COLO668 (cell line): ENCODE measurements around the gene DERA.
"Not testable (repeated sequence)": the region's sequence is repeated elsewhere in the genome, so short reads cannot be mapped to it uniquely, and the experiment has no call there.

Experiments used
- DNase-seq: peaks from one replicate; lab custom pipeline; 2025; ENCODE audit not compliant: unreplicated experiment; lab: John Stamatoyannopoulos, UW

DERA gene

DNA sequence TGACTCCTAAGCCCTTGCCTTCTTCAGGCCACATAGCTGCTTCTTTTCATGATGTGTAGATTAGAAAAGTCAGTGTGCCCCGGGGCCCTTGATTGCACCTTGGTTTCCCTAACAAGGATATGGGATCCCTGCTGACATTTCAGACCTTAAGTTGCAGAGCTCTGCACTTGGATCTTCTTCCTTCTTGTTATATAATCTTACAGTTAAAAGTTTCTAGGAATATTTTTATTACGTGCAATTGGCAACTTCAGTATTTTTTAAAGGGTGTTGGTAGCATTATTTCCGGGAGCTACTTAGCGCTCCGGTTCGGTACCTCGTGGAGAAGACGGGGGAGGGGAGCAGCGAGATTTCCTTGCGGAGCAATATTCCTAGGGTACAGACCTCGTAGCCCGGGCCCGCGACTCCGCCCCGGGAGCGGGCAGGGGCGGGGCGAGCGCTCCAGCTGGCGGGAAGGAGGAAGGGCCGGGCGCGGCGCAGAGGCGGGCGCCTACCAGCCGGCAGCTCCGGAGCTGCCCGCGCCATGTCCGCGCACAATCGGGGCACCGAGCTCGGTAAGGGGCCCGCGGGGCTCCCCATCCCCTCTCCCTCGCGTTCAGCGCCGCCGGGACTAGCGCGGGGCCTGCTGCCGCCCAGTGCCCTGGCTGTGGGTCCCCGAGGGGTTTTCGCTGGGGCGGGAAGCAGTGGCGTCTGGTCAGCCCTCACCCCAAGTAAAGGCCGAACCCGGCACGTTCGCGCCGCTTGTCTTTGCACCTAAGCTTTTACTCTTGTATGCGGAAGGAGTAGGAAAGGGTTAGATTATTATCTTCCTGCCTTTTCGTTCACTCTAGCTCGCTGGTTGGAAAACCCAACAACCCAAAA, at the start of gene DERA:
DERA (plus strand) TSS at position 469 of the 858 bp plus-strand sequence; CDS start at position 521, 52 bp downstream.
- DNase-seq: peak; percentile 85

DNA sequence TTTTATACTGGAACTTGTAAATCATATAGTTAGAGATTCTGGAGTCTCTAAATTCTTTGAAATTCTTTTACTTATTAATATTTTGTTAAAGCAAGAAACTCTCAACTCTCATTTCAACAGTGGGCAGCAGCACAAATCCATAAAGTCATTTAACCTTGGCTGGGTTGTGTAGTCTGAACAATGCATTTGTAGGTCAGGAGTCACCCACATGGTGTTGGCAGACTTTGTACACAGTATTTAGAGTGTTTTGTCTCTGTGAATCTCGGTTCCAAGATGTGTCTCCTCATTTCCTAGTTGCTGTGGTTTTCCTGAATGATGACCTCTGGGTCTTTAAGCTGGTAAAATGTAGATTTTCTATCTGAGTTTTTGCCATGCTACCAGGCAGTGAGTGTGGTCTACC, 49.7 kb upstream of the DERA start:
- no peak for DNase-seq

DNA sequence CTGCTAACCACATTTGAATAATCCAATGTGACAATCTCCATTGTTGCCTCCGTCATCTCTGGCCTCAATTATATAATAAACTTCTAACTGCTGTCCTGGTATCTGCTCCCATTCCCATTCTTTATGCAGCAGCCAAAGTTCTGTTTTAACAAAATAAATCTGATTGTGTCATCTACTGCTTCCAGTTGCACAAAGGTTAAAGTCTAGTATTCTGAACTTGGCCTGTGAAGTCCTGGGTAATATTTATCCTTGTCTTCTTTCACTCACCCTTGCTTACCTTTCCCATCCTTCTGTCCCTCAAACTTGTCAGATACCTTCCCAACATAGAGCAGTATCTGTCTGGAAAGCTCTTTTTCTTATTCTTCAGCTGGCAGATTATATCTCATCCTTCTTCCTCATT, 48.3 kb upstream of the DERA start:
- DNase-seq: no peak

DNA sequence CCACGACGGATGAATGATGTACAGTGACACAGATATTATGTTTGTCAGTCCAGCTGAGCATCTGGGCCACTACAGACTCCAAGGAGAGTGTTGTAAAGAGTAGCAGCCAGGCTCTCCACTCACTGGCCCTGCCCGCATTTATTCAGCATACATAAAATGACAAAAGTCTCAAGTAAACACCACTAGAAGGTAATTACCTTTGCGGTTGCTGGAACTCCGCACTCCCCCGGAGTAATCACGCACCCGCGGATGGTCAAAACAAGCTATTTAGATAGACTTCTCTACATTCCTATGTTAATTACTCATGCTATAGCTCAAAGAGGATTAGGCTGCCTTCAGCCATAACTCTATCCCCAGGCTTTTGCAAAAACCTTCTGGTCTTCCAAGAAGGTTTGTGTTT, 47.8 kb upstream of the DERA start:
- DNase-seq: no peak

DNA sequence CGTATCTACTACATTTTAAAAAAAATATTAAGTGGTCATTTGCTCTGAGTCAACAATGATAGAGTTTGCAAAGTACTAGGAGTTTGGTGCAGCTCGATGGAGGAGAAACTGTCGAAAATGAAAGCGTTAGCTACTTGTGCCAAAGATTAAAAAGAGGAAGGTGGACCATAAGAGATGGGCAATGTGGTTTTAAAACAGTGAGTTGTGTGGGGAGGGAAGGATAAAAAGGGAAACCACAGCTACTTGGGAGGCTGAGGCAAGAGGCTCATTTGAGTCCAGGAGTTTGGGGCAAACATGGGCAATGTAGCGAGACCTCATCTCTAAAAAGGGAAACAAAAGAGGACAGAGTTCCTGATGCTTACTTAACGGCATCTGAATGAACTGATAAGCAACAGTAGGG, 47.1 kb upstream of the DERA start:
- no peak for DNase-seq

DNA sequence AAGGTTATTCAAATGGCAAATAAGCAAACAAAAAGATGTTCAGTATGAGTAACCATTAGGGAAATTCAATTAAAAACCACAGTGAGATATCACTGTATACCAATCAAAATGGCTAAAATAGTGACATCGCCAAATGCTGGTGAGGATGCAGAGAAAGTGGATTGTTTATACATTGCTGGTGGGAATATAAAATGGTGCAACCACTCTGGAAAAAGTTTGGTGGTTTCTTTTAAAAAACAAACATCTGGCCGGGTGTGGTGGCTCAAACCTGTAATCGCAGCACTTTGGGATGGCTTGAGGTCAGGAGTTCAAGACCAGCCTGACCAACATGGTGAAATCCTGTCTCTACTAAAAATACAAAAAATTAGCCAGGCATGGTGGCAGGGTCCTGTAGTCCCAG, 42.9 kb upstream of the DERA start:
- DNase-seq: no peak

DNA sequence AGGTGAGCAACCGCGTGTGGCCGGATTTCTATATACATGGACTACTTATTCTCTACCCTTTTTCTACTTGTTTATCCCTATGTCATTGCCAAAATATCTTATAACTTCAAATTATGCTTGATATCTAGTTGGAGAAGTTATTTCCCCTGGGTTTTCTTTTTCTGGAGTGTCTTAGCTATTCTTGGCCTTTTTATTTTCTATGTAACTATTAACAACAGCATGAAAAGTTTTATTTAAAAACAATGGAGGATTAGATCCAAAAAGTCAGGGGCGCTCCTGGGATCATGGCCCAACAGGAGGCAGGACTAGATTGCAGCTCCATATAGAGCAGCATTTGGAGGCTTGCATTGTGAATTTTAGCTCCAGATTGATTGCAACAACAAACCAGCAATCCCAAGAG, 37.6 kb upstream of the DERA start:
- DNase-seq: no peak

DNA sequence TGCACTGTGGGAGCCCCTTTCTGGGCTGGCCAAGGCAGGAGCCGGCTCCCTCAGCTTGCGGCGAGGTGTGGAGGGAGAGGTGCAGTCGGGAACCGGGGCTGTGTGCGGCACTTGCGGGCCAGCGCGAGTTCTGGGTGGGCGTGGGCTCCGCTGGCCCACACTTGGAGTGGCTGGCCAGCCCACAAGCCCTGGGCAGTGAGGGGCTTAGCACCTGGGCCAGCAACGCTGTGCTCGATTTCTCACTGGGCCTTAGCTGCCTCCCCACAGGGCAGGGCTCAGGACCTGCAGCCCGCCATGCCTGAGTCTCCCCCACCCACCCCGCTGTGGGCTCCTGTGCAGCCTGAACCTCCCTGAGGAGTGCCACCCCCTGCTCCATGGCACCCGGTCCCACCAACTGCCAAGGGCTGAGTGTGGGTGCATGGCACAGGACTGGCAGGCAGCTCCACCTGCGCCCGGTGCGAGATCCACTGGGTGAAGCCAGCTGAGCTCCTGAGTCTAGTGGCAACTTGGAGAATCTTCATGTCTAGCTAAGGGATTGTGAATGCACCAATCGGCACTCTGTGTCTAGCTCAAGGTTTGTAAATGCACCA, 36.5 kb upstream of the DERA start:
- DNase-seq: not testable (repeated sequence)

DNA sequence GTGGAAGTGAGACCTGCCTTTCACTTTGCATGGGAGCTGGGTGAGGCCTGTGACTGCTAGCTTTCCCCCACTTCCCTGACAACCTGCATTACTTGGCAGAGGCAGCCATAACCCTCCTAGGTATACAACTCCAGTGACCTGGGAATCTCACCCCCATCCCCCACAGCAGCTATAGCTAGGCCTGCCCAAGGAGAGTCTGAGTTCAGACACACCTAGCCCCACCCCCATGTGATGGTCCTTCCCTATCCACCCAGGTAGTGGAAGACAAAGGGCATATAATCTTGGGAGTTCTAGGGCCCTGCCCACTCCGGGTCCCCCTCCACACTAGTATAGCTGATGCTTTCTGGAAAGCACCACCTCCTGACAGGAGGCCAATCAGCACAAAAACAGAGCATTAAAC, 35.3 kb upstream of the DERA start:
- no peak for DNase-seq

DNA sequence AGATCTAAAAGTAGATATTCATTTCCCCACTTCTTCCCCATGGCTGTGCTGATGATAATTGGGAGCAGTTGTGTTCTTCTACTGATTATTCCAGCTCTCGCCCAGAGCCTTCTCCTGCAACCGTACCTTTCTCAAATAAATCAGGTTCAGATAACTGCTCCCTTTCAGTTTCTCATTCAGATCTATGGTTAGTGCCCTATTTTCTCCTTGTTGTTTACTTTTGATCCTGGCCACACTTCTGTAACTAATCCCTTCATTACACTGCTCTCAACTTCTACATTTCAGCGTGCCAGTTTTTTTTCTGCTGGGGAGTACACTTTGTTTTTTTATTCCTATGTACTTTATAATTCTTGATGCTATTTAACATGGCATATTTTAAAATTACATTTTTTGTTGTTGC, 31.7 kb upstream of the DERA start:
- no peak for DNase-seq

DNA sequence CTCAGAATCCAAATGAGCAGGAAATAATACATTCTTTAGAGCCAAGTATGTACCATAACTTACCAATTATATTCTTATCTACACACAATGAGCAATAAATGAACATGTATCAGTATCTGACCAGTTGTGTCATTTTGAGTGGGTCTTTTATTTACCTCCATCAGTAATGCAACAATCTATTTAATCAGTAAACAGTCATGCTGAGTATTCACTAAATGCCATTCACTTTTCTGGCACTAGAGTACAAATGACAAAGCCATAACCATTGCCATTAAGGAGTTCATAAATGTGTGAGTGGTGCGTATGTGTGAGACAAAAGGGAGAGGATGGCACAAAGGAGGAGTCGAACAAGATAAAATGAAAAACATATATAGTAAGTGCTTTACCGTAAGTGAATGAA, 30.4 kb upstream of the DERA start:
- DNase-seq: no peak

DNA sequence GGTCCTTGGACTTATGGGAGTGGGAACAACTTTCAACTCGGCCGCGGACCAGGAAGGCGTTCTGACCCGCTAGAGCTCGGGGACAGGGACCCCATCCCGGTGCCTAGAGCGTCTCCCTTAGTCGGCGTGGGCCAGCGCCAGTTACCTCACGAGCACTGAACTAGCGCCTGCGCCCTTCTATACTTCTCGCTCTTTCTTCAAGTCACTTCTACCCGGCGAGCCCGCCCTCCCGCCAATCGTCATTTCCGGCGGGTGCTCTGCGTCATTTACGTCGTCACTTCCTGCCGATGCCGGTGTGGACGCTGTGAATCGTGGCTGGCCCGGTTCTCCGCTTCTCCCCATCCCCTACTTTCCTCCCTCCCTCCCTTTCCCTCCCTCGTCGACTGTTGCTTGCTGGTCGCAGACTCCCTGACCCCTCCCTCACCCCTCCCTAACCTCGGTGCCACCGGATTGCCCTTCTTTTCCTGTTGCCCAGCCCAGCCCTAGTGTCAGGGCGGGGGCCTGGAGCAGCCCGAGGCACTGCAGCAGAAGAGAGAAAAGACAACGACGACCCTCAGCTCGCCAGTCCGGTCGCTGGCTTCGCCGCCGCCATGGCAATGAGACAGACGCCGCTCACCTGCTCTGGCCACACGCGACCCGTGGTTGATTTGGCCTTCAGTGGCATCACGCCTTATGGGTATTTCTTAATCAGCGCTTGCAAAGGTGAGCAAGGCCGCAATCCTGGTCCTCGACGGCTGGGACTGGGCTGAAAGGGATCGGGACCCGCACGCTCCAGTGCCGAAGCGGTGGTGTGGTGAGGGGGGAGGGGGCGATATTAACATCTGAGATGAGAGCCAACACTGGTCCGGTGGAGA, 28.8 kb upstream of the DERA start, which contains the start of gene STRAP:
STRAP (plus strand) TSS at position 270 of the 854 bp plus-strand sequence; CDS start at position 591, 321 bp downstream.
- DNase-seq: peak; percentile 91

DNA sequence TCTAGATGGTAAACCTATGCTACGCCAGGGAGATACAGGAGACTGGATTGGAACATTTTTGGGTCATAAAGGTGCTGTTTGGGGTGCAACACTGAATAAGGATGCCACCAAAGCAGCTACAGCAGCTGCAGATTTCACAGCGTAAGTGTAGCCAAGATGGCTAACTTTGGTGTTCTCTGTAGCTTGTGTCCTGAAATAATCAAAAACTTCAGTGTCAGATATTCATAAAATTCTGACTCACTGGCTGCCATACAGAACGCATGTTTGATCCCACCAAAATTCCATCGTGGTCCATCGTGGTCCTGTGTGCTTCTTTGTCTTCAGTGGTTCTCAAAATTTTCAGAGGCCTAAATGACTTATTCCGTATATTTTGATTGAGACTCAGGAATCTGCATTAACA, 27.6 kb upstream of the DERA start:
- no peak for DNase-seq

DNA sequence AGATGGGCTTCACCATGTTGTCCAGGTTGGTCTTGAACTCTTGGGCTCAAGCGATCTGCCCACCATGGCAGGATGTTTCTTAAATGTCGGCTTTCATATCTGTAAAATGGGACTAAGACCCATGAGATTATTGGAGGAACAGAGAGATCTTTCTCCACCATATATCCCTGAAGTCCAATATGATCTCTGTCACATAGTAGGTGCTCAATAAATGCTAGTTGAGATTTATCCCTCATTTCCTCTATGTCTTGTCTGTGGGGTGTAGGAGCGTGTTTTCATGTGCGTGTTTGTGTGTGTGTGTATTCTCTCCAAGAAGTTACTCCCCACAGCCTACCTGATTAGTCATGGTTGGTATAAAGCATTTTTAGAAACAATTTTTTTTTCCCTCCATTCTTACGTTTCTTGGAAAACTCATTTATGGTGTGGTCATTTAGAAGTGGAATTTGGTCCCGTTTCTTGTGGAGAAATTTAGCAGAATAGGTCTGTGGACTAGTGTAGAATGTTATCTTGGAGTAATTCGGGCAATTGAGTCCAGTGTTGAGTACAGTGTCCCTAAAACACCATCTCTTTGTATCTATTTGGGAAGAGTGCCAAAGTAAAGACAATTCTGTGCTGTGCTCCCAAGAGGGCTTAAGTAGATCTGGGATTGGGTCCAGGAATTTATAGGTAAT, 24.6 kb upstream of the DERA start:
- no peak for DNase-seq

DNA sequence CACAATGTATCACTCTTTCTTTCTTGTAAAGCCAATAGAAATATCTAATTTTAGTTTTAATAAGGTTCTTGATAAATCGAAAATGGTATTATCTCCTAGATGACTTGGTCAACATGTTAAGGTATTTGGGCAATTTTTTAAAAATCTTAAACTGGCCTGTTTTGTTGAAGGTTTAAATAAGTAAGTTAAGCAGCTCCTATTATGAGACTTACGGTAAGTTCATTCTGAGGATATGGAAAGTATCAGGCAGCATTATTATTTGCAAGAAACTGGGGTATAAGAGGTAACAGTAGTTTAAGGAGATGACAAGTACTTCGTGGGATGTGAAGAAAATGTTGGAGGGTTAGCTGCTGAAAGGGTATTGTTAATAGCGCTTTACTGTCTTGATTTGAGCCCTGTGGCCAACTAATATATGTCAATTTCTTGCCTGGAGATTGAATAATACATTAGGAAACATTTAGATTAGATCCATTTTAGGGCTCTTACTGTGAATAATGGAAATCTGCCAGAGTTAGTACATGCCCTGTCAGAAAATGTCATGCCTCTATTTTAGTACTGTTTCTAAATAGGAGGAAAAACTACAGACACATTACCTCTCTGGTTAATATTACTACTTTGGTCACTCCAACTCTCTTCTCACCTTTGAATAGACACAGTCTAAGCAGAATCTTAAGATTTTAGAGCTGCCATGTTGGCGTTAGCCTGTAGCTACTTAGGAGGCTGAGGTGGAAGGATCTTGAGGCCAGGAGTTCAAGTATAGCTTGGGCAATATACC, 23.9 kb upstream of the DERA start:
- DNase-seq: no peak

DNA sequence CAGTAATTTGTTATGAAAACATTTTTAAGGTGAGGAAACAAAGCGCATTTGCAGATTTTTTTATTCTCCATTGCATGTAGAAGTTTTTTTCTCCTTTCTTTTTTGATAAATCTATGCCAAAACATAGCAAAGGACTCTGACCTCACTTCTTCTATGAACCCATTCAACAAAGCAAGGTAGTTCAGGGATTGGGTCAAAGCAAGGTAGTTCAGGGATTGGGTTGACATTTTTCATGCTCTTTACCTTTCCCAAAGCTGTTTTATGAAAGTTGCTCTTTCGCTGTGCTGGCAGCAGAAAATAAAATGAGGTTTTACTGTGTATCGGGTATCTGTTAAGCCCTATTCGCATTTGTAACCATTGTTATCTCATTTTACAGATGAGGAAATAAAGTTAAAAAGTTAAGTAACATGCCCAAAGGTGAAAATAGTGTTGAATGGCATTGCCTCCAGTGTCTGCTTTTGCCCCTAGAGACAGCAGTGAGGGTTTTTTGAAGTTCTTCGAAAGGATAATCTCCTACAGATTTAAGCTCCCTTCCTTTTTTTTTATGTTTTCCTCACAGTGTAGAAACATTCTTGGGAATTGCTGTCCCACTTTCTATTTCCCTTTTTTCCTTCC, 18.4 kb upstream of the DERA start:
- no peak for DNase-seq

DNA sequence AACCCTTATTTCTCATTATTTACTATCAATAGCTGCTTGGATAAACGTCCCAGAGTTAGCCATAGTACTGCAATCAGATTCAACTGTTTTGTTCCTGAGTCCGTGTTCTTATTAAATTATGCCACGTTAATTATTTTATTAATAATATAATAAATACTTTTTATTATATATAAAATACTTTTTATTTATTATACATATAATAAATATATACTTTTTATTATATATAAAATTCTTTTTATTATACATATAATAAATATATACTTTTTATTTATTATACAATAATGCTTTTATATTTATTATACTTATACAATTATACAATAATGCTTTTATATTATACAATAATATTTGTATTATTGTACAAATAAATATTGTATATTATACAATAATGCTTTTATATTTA, 17.9 kb upstream of the DERA start:
- DNase-seq: no peak

DNA sequence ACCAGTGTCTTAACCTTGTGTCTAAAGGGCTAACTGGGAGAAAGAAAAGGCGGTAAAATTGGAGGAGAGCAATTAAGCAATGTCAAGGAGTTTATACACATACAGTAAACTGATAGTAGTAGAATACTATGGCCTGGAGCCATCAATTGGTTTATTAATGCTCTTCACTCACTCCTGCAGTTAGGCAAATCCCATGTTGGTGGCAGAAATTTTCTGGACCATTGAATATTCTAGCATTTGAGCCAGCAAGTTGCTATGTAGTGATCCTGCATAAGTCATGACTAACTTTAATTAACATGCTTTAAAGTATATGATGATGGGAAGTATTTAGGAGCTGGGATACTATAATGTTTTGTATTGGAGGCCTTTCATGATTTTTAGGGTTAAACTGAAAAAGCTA, 14.3 kb upstream of the DERA start:
- no peak for DNase-seq

DNA sequence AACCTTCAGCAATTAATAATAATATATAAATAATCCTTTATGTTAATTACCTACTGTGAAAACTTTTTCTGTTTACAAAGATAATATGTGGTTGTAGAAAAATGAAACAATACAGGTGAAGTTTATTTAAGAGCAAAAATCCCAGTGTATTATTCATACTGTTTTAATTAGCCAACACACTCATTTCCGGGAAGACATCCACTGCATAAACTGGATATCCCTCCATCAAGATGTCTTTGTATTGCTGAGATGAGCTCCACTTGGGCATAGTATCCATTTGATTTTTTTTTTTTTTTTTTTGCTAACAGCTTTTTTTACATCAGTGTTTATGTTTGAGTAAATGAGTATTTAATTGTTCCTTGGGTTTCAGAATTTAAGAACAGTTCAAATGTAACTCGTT, 13.7 kb upstream of the DERA start:
- no peak for DNase-seq

DNA sequence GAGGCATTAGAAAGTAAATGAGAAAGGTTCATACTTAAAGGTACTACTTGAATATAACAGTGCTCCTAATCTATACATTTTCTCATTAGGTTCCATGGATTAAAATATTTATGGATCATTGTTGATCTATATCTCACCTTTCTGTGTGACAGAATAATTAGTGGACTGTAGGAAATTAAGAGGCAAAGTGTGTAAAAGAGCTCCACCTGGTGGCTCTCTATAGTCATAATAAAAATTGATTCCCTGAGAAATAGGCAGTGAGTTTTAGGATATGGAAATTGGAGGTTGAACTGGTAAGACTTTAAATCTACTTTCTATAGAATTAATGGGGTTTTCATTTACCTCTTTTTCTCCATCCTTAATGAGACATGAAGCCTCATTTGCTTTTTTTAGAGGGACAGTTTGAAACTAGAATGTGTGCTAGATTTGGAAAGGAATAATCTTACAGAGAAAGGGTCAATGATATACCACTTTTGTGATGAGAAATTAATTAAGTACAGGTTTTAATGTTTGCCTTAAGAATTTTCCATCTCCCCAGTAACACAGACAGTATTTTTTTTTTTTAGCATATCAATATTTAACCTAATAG, 11.8 kb upstream of the DERA start:
- no peak for DNase-seq
